K562 (cell line): ENCODE data around the gene C17orf113. TPM values are rescaled to one million over a fixed set of nuclear protein-coding genes. Genes with fewer than 3 reads are reported as not detected.

Experiments
- ARID4B ChIP-seq: sonication (generic); formaldehyde crosslinking; IDR thresholded peaks from 2 replicates; pipeline ENCODE4 v1.8.0; 2022; ENCODE audit warnings: mild to moderate bottlenecking, missing genetic modification reagents
- CREB1 ChIP-seq, 2 experiments: sonication (generic) in 1 of 2; formaldehyde crosslinking in 1 of 2; IDR thresholded peaks; 2 replicates each; pipeline versions ENCODE4 v1.6.1 to v1.8.0; 2012 to 2022; ENCODE audit warnings: inconsistent platforms in 1 of 2, mild to moderate bottlenecking in 1 of 2, missing genetic modification reagents in 1 of 2, moderate library complexity in 1 of 2
- DIDO1 ChIP-seq: fragments of 450-650 bp; IDR thresholded peaks from 2 replicates; pipeline ENCODE4 v1.6.1; 2016; ENCODE audit warnings: low read depth, missing biosample characterization, missing genetic modification characterization
- ESRRB ChIP-seq: fragments of 250-450 bp; sonication (Bioruptor Pico); IDR thresholded peaks from 2 replicates; pipeline ENCODE4 v1.5.0; 2020; ENCODE audit warnings: mild to moderate bottlenecking, moderate library complexity, borderline replicate concordance
- MAZ ChIP-seq, 2 experiments: fragments of 450-650 bp in 1 of 2; sonication (generic) in 1 of 2; formaldehyde crosslinking; IDR thresholded peaks in 1 of 2; conservative IDR thresholded peaks in 1 of 2; 2 replicates each; pipeline versions ENCODE4 v1.4.0 to v1.5.0; 2020; ENCODE audit warnings: mild to moderate bottlenecking in 1 of 2, missing genetic modification reagents in 1 of 2
- NFATC3 ChIP-seq: fragments of 450-650 bp; IDR thresholded peaks from 2 replicates; pipeline ENCODE4 v1.6.1; 2017; ENCODE audit warnings: mild to moderate bottlenecking
- RCOR1 ChIP-seq, 2 experiments: IDR thresholded peaks; 2 replicates each; pipeline ENCODE4 v1.6.1; 2012; ENCODE audit warnings: low read depth in 2 of 2, low read length in 2 of 2, borderline replicate concordance in 1 of 2, improper control_type of control experiment in 1 of 2
- TFAM ChIP-seq: fragments of 250-450 bp; sonication (Bioruptor Pico); conservative IDR thresholded peaks from 2 replicates; pipeline ENCODE4 v1.5.0; 2021; ENCODE audit warnings: mild to moderate bottlenecking, moderate library complexity
- ZMIZ1 ChIP-seq, 2 experiments: fragments of 150-350 bp in 1 of 2; IDR thresholded peaks; 2 replicates each; pipeline ENCODE4 v1.6.1; 2012 to 2016; ENCODE audit warnings: low read depth in 2 of 2, low read length in 2 of 2, mild to moderate bottlenecking in 1 of 2, moderate library complexity in 1 of 2
- ZNF165 ChIP-seq: fragments of 250-450 bp; sonication (Bioruptor Pico); IDR thresholded peaks from 2 replicates; pipeline ENCODE4 v1.4.0; 2020; ENCODE audit warnings: borderline replicate concordance
- ZNF668 ChIP-seq: fragments of 250-450 bp; sonication (Bioruptor Pico); IDR thresholded peaks from 2 replicates; pipeline ENCODE4 v1.8.0; 2022; ENCODE audit warnings: mild to moderate bottlenecking, inconsistent platforms
- polyA plus RNA-seq, 8 experiments: library from polyadenylated mRNA; depleted of rRNA in 4 of 8; stranded (reverse) in 5 of 8; unstranded in 3 of 8; fragments of >200 nt; fragmentation: Nextera tagmentation in 2 of 8; fragmentation: Illumina TruSeq in 1 of 8; extraction: Ambion mirVana in 2 of 8; extraction: Trizol in 1 of 8; gene quantifications; 2 replicates each; pipeline versions ENCODE4 v1.2.1 to v1.2.3, GENCODE V29; 2011 to 2014; ENCODE audit warnings: inconsistent platforms in 1 of 8, missing spikeins in 1 of 8
- total RNA-seq, 7 experiments: library from RNA; depleted of rRNA in 6 of 7; stranded (reverse); fragments of >200 nt in 6 of 7; fragmentation: Illumina TruSeq in 2 of 7; extraction: Trizol in 2 of 7; gene quantifications; 2 replicates each; pipeline versions ENCODE4 v1.2.1 to v1.2.3, GENCODE V29; 2011 to 2021; ENCODE audit warnings: low replicate concordance in 1 of 7
- TF ChIP-seq, protein P1 (sequence below): fragments of 450-650 bp; IDR thresholded peaks from 2 replicates; pipeline ENCODE4 v1.6.1; 2018; ENCODE audit warnings: mild to moderate bottlenecking, low read depth; ENCODE audit not compliant: partially characterized antibody
- TF ChIP-seq, protein P2 (sequence below): fragments of 450-650 bp; IDR thresholded peaks from 2 replicates; pipeline ENCODE4 v1.6.1; 2014; ENCODE audit warnings: low read depth, mild to moderate bottlenecking, moderate library complexity, borderline replicate concordance

Gene C17orf113
- total and polyA plus RNA-seq, 9 of the 15 experiments (the other 6 are each of a cell fraction or from before 2014, with no cell fraction given): 0.10 to 1.2 (median 0.31) TPM

- TF ChIP-seq ZNF668 (CRISPR knock-in tag): no peak
- TF ChIP-seq, protein P1, sequence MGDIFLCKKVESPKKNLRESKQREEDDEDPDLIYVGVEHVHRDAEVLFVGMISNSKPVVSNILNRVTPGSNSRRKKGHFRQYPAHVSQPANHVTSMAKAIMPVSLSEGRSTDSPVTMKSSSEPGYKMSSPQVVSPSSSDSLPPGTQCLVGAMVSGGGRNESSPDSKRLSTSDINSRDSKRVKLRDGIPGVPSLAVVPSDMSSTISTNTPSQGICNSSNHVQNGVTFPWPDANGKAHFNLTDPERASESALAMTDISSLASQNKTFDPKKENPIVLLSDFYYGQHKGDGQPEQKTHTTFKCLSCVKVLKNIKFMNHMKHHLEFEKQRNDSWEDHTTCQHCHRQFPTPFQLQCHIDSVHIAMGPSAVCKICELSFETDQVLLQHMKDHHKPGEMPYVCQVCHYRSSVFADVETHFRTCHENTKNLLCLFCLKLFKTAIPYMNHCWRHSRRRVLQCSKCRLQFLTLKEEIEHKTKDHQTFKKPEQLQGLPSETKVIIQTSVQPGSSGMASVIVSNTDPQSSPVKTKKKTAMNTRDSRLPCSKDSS: no peak
- peak in 1 of 2 experiments; percentile 28; a peak in 1 of 4 replicates for TF ChIP-seq RCOR1 (IDR thresholded peaks at IDR 0.05; ENCODE audit: borderline replicate concordance in 1 of 2, low read depth in 2 of 2, low read length in 2 of 2)
- TF ChIP-seq CREB1 (IDR thresholded peaks at IDR 0.05): 0 out of 2 replicates have a peak, but pooled peaks have one; percentile 38
- TF ChIP-seq CREB1 (CRISPR knock-in tag; IDR thresholded peaks at IDR 0.05): peak; percentile 56; the same call in 1 of the 2 replicates
- TF ChIP-seq, protein P2, sequence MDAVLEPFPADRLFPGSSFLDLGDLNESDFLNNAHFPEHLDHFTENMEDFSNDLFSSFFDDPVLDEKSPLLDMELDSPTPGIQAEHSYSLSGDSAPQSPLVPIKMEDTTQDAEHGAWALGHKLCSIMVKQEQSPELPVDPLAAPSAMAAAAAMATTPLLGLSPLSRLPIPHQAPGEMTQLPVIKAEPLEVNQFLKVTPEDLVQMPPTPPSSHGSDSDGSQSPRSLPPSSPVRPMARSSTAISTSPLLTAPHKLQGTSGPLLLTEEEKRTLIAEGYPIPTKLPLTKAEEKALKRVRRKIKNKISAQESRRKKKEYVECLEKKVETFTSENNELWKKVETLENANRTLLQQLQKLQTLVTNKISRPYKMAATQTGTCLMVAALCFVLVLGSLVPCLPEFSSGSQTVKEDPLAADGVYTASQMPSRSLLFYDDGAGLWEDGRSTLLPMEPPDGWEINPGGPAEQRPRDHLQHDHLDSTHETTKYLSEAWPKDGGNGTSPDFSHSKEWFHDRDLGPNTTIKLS: peak; percentile 94; the same call in 1 of the 2 replicates
- no peak for TF ChIP-seq ZNF165 (CRISPR knock-in tag)
- TF ChIP-seq ARID4B: peak; percentile 27; the same call in 1 of the 2 replicates
- TF ChIP-seq TFAM (CRISPR knock-in tag): no peak
- no peak for TF ChIP-seq ESRRB (CRISPR knock-in tag)
- TF ChIP-seq MAZ (CRISPR knock-in tag; conservative IDR thresholded peaks at IDR 0.05 in 1 of 2, IDR thresholded peaks at IDR 0.05 in 1 of 2): peak; percentile 76 to 96
- TF ChIP-seq NFATC3: no peak
- TF ChIP-seq ZMIZ1 (IDR thresholded peaks at IDR 0.05; ENCODE audit: low read depth in 2 of 2, low read length in 2 of 2): 0 out of 4 replicates have a peak, but pooled peaks of 1 of the 2 experiments have one; percentile 63
- TF ChIP-seq DIDO1 (tag): no peak; the same call in 1 of the 2 replicates
These were observed 30.6 kb downstream of the C17orf113 start, which contains the start of gene NKIRAS2 (continued) for GRCh38 chr17:42019509-42020404.
